GM21619 (cell line): ENCODE measurements around the gene LGR6.

ENCODE experiments used
- ATAC-seq: cut with Tn5 transposase; IDR thresholded peaks from one replicate; pipeline ENCODE4 v1.9.1; 2021; ENCODE audit not compliant: unreplicated experiment

The LGR6 gene

GRCh38 chr1:202215472-202216130, 22.0 kb downstream of the LGR6 start:
- ATAC-seq: no peak

GRCh38 chr1:202216691-202217090, 23.1 kb downstream of the LGR6 start:
- no peak for ATAC-seq

- ATAC-seq: no peak
Measured at GRCh38 chr1:202217516-202217915, 23.9 kb downstream of the LGR6 start.

GRCh38 chr1:202217951-202218350, 24.4 kb downstream of the LGR6 start:
- ATAC-seq: no peak

- no peak for ATAC-seq
Measured at GRCh38 chr1:202220733-202221132, 27.1 kb downstream of the LGR6 start.

GRCh38 chr1:202221911-202222909, 28.6 kb downstream of the LGR6 start:
- no peak for ATAC-seq

GRCh38 chr1:202223121-202223860, 29.7 kb downstream of the LGR6 start:
- no peak for ATAC-seq

- no peak for ATAC-seq
Measured at GRCh38 chr1:202224453-202224852, 30.9 kb downstream of the LGR6 start.

GRCh38 chr1:202225131-202225530, 31.5 kb downstream of the LGR6 start:
- ATAC-seq: no peak

GRCh38 chr1:202227053-202227672, 33.6 kb downstream of the LGR6 start:
- no peak for ATAC-seq

- no peak for ATAC-seq
Measured at GRCh38 chr1:202227997-202228401, 34.4 kb downstream of the LGR6 start.

GRCh38 chr1:202228484-202229122, 35.0 kb downstream of the LGR6 start:
- ATAC-seq: no peak

- no peak for ATAC-seq
Measured at GRCh38 chr1:202229376-202229775, 35.8 kb downstream of the LGR6 start.

- no peak for ATAC-seq
Measured at GRCh38 chr1:202230061-202230938, 36.7 kb downstream of the LGR6 start.

- no peak for ATAC-seq
Measured at GRCh38 chr1:202230939-202231645, 37.5 kb downstream of the LGR6 start.

- ATAC-seq: no peak
Measured at GRCh38 chr1:202233171-202233570, 39.6 kb downstream of the LGR6 start.

GRCh38 chr1:202233804-202234203, 40.2 kb downstream of the LGR6 start:
- no peak for ATAC-seq

GRCh38 chr1:202234331-202235002, 40.9 kb downstream of the LGR6 start:
- ATAC-seq: no peak
